ENCODE data around the gene ADAMTSL1. TPM values are rescaled to one million over a fixed set of nuclear protein-coding genes. Genes with fewer than 3 reads are reported as not detected.

Gene ADAMTSL1
- total RNA-seq, 2 experiments from 2014 or later, result not detected

GRCh38 chr9:18466101-18466500, 7.9 kb upstream of the ADAMTSL1 start:
- intact Hi-C loops (cut with micrococcal nuclease; ENCODE audit: unreplicated experiment), result no loop called here
- Histone ChIP-seq H3K36me3 (ENCODE audit: insufficient read depth, low read length) (no peaks in the 10 kb centered on the region), H3K9me3 (ENCODE audit: low read length) (no peaks in the 10 kb centered on the region), H4K20me1 (ENCODE audit: insufficient read depth, low read length) (no peaks in the 10 kb centered on the region), H3K27ac (ENCODE audit: low read depth, low read length, poor library complexity, severe bottlenecking) (no peak overlapping the region), H3K4me1 (ENCODE audit: insufficient read depth, low read length, poor library complexity, severe bottlenecking) (no peaks in the 10 kb centered on the region), H3K79me2 (ENCODE audit: insufficient read depth, low read depth, low read length) (no peaks in the 10 kb centered on the region), H3K4me2 (ENCODE audit: low read length) (no peak overlapping the region), H3K9me2 (ENCODE audit: insufficient read depth, low read length) (no peaks in the 10 kb centered on the region), H2AFZ (ENCODE audit: low read length) (no peak overlapping the region), H3K4me3 (ENCODE audit: low read depth, low read length, poor library complexity, severe bottlenecking) (no peak overlapping the region)
- ChIA-PET POLR2A (no interaction called here), CTCF (ENCODE audit: unreplicated experiment) (no interaction called here)
- TF ChIP-seq EZH2phosphoT487 (IDR thresholded peaks at IDR 0.05; ENCODE audit: borderline replicate concordance, low read depth, low read length) (no peak), CTCF (conservative IDR thresholded peaks at IDR 0.05; ENCODE audit: low read length) (no peak)
- BruUV-seq (replicated peaks), result no TSS peak
- no peak for DNase-seq (ENCODE audit: low spot score)

GRCh38 chr9:18467696-18468095, 6.3 kb upstream of the ADAMTSL1 start:
- H3K4me2 ChIP-seq (ENCODE audit: low read length), result no peak overlapping the region
- H4K20me1 ChIP-seq (ENCODE audit: insufficient read depth, low read length), result no peaks in the 10 kb centered on the region
- ChIA-PET CTCF (ENCODE audit: unreplicated experiment) (no interaction called here), POLR2A (no interaction called here)
- H3K79me2 ChIP-seq (ENCODE audit: insufficient read depth, low read depth, low read length), result no peaks in the 10 kb centered on the region
- H3K36me3 ChIP-seq (ENCODE audit: insufficient read depth, low read length), result no peaks in the 10 kb centered on the region
- H2AFZ ChIP-seq (ENCODE audit: low read length), result no peak overlapping the region
- no TSS peak for BruUV-seq (replicated peaks)
- H3K4me3 ChIP-seq (ENCODE audit: low read depth, low read length, poor library complexity, severe bottlenecking), result no peak overlapping the region
- H3K4me1 ChIP-seq (ENCODE audit: insufficient read depth, low read length, poor library complexity, severe bottlenecking), result no peaks in the 10 kb centered on the region
- H3K9me3 ChIP-seq (ENCODE audit: low read length), result no peaks in the 10 kb centered on the region
- intact Hi-C loops (cut with micrococcal nuclease; ENCODE audit: unreplicated experiment), result no loop called here
- no peak for DNase-seq (ENCODE audit: low spot score)
- no peaks in the 10 kb centered on the region for H3K9me2 ChIP-seq (ENCODE audit: insufficient read depth, low read length)
- TF ChIP-seq EZH2phosphoT487 (IDR thresholded peaks at IDR 0.05; ENCODE audit: borderline replicate concordance, low read depth, low read length) (no peak), CTCF (conservative IDR thresholded peaks at IDR 0.05; ENCODE audit: low read length) (no peak)
- H3K27ac ChIP-seq (ENCODE audit: low read depth, low read length, poor library complexity, severe bottlenecking), result no peak overlapping the region

- BruUV-seq (replicated peaks), result no TSS peak
- Histone ChIP-seq H3K27ac (ENCODE audit: low read depth, low read length, poor library complexity, severe bottlenecking) (no peak overlapping the region), H3K36me3 (ENCODE audit: insufficient read depth, low read length) (no peaks in the 10 kb centered on the region), H3K4me3 (ENCODE audit: low read depth, low read length, poor library complexity, severe bottlenecking) (no peak overlapping the region), H3K4me2 (ENCODE audit: low read length) (no peak overlapping the region), H3K79me2 (ENCODE audit: insufficient read depth, low read depth, low read length) (no peaks in the 10 kb centered on the region), H3K9me2 (ENCODE audit: insufficient read depth, low read length) (no peaks in the 10 kb centered on the region), H2AFZ (ENCODE audit: low read length) (no peak overlapping the region), H4K20me1 (ENCODE audit: insufficient read depth, low read length) (no peaks in the 10 kb centered on the region), H3K4me1 (ENCODE audit: insufficient read depth, low read length, poor library complexity, severe bottlenecking) (no peaks in the 10 kb centered on the region), H3K9me3 (ENCODE audit: low read length) (no peaks in the 10 kb centered on the region)
- POLR2A ChIA-PET, result interaction anchor here (0.5 to 1.2 kb wide), 3 partner anchors 20 to 934 kb away, joined by 3 to 6 read pairs (median 3); no protein-coding TSS in a partner anchor
- DNase-seq (ENCODE audit: low spot score), result no peak
- intact Hi-C loops (cut with micrococcal nuclease; ENCODE audit: unreplicated experiment), result no loop called here
- TF ChIP-seq EZH2phosphoT487 (IDR thresholded peaks at IDR 0.05; ENCODE audit: borderline replicate concordance, low read depth, low read length) (no peak), CTCF (conservative IDR thresholded peaks at IDR 0.05; ENCODE audit: low read length) (no peak)
- CTCF ChIA-PET (ENCODE audit: unreplicated experiment), result no interaction called here
Measured at GRCh38 chr9:18472435-18472834, 1.5 kb upstream of the ADAMTSL1 start.
